ENCODE results near the gene POU2AF2. TPM values are rescaled to one million over a fixed set of nuclear protein-coding genes. Genes with fewer than 3 reads are reported as not detected.

Gene POU2AF2
- total RNA-seq, 6 donors from 2014 or later = 0.24 TPM; not detected in 5

DNA sequence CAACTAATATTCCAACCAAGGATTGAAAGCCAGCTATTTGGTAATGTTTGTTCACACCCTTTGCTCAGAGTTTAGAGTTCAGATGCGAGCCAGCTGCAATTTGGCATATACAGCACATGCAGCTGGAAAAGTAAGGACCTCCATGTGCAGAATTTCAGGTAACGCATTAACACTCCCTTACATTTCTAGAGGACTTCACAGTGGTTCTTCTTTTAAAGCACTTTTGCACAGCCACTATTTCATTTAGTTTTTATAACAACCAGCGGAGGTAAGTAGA, 56.3 kb downstream of the POU2AF2 start:
- DNase-seq = no peak
- ATAC-seq (ENCODE audit: low FRiP score in 2 of 2) = no peak
- H3K27me3 ChIP-seq = peaks cover 0 to 14% (median 0%) of the 10 kb centered on the region in 4 donors
- no peak overlapping the region for H3K4me3 ChIP-seq
- peak overlapping the region in 2 of 4 donors; percentile 65 to 93 for H3K27ac ChIP-seq
- H3K9me3 ChIP-seq = no peaks in the 10 kb centered on the region
- 67 to 77% methylated on average over 3 of the region's 3 CpGs for WGBS, 2 donors
- H3K36me3 ChIP-seq = no peaks in the 10 kb centered on the region
- H3K4me1 ChIP-seq = peaks cover 3 to 39% (median 29%) of the 10 kb centered on the region in 4 donors
- TF ChIP-seq POLR2AphosphoS5 (IDR thresholded peaks at IDR 0.05) (no peak), EP300 (IDR thresholded peaks at IDR 0.05) (no peak), POLR2A (IDR thresholded peaks at IDR 0.05) (no peak)
- TF ChIP-seq, protein P1, sequence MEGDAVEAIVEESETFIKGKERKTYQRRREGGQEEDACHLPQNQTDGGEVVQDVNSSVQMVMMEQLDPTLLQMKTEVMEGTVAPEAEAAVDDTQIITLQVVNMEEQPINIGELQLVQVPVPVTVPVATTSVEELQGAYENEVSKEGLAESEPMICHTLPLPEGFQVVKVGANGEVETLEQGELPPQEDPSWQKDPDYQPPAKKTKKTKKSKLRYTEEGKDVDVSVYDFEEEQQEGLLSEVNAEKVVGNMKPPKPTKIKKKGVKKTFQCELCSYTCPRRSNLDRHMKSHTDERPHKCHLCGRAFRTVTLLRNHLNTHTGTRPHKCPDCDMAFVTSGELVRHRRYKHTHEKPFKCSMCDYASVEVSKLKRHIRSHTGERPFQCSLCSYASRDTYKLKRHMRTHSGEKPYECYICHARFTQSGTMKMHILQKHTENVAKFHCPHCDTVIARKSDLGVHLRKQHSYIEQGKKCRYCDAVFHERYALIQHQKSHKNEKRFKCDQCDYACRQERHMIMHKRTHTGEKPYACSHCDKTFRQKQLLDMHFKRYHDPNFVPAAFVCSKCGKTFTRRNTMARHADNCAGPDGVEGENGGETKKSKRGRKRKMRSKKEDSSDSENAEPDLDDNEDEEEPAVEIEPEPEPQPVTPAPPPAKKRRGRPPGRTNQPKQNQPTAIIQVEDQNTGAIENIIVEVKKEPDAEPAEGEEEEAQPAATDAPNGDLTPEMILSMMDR (IDR thresholded peaks at IDR 0.05) = no peak

DNA sequence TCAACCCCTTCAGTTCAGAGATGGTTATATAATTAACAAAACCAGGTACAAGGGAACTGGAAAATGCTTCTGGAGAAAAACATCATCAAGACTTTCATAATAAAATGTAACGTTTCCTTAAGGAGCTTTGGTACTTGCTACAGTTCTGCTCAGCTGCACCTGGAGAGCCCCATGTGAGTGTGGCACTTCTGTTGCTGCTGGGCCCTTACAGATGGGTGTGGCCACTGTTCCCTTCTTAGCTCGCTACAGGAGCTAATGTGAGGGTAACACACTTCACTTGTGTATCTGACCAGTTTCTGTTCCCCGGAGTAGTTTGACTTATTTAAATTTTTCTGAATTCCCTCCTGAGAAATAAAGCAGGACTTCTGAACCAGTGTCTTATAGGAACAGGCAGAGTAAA, 56.8 kb downstream of the POU2AF2 start:
- peaks cover 0 to 14% (median 0%) of the 10 kb centered on the region in 4 donors for H3K27me3 ChIP-seq
- H3K4me1 ChIP-seq = peaks cover 3 to 39% (median 29%) of the 10 kb centered on the region in 4 donors
- H3K4me3 ChIP-seq = peak overlapping the region in 1 of 4 donors; percentile 7
- TF ChIP-seq, protein P1 (IDR thresholded peaks at IDR 0.05) = no peak
- TF ChIP-seq EP300 (IDR thresholded peaks at IDR 0.05) = peak in 1 of 4 donors; percentile 40
- peak in 2 of 4 donors; percentile 32 to 40 for TF ChIP-seq POLR2A (IDR thresholded peaks at IDR 0.05)
- TF ChIP-seq POLR2AphosphoS5 (IDR thresholded peaks at IDR 0.05) = peak in 1 of 2 donors; percentile 46
- no peaks in the 10 kb centered on the region for H3K36me3 ChIP-seq
- peak in 1 of 2 donors; percentile 92 for DNase-seq
- WGBS, 2 donors = 50 to 60% methylated on average over 3 of the region's 3 CpGs
- H3K27ac ChIP-seq = peak overlapping the region; percentile 46 to 93 (median 64)
- peak in 1 of 2 donors; percentile 82 for ATAC-seq (ENCODE audit: low FRiP score in 2 of 2)
- H3K9me3 ChIP-seq = no peaks in the 10 kb centered on the region

DNA sequence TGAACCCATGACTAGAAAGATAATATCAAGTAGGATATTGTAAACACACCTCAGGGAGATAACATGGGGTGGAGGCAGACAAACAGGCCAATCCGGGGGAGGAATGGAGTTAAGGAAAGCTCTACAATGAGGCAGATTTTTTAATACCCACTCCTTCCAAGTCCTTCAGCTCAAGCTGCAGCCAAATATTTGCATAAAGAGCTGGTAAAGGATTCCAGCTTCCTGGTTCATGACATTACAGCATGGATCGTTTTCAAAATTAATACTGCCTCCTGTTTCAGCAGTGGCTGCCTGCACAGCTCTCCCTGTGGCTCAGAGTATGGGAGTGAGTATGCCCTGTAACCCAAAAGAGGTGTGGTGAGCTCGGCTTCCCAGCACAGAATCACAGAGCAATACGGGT, 57.9 kb downstream of the POU2AF2 start:
- Histone ChIP-seq H3K9me3 (no peaks in the 10 kb centered on the region), H3K36me3 (no peaks in the 10 kb centered on the region), H3K27me3 (peaks cover 0 to 13% (median 0%) of the 10 kb centered on the region in 4 donors), H3K4me3 (peak overlapping the region in 2 of 4 donors; percentile 17), H3K4me1 (peaks cover 3 to 34% (median 27%) of the 10 kb centered on the region in 4 donors), H3K27ac (peak overlapping the region; percentile 46 to 93 (median 64))
- TF ChIP-seq POLR2AphosphoS5 (IDR thresholded peaks at IDR 0.05) (peak in 1 of 2 donors; percentile 46), POLR2A (IDR thresholded peaks at IDR 0.05) (peak in 1 of 4 donors; percentile 67), EP300 (IDR thresholded peaks at IDR 0.05) (peak in 1 of 4 donors; percentile 57)
- TF ChIP-seq, protein P1 (IDR thresholded peaks at IDR 0.05) = no peak
- 45 to 46% methylated on average over 4 of the region's 4 CpGs for WGBS, 2 donors
- DNase-seq (peak in 1 of 2 donors; percentile 72), ATAC-seq (ENCODE audit: low FRiP score in 2 of 2) (peak; percentile 38 to 90)

DNA sequence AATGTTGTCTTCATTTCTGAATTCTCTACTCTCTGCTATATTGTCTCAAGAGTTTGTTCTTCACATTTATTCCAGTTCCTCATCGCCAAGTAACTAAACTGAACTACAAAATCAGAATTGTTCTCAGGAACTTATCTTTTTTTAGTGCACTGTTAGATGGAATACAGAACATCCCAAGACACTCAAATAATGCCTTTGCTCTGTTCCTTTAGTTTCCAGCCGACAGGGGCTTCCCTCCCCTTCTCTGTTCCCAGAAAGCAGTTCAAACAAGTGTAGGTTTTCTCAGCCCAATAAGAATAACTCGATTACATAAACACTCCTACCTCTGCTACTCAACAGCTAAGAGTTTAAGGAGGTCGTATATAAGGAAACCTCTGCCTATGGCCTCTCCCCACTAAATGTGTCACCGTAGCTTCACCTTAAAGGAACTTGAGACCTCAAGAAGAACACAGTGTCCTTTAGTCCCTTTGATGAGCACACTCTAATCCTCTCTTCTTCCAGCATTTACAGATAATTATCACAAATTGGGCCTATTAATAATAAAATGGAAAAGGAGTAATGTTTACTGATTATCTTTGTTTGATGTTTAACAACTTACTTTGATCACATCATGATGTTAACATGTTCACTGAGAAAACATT, 59.8 kb downstream of the POU2AF2 start:
- DNase-seq (no peak), ATAC-seq (ENCODE audit: low FRiP score in 2 of 2) (no peak)
- 65 to 70% methylated on average over 5 of the region's 5 CpGs for WGBS, 2 donors
- H3K36me3 ChIP-seq = no peaks in the 10 kb centered on the region
- peak overlapping the region in 1 of 4 donors; percentile 29 for H3K27ac ChIP-seq
- H3K27me3 ChIP-seq = no peaks in the 10 kb centered on the region
- no peaks in the 10 kb centered on the region for H3K9me3 ChIP-seq
- TF ChIP-seq POLR2AphosphoS5 (IDR thresholded peaks at IDR 0.05) (no peak), POLR2A (IDR thresholded peaks at IDR 0.05) (peak in 1 of 4 donors; percentile 3)
- peak overlapping the region in 1 of 4 donors; percentile 17 for H3K4me3 ChIP-seq
- H3K4me1 ChIP-seq = peaks cover 0 to 17% (median 15%) of the 10 kb centered on the region in 4 donors

DNA sequence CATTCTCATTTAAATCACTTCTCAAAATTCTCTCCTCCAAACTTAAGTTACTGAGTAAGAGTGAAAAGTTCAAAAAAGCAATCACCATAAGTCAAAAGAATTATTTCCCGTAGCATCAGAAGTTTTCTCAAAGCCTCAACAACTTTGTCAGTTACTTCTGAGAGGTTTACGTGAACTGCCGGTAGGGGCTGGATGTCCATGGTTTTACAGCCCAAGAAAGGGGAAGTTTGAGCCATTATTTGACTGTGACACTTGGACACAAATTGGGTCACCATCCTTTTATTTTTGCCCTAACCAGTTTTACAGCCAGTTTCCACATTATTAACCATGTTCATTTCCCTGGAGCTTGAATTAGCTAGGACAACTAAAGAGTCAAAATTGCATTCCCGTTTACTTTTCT, 60.4 kb downstream of the POU2AF2 start:
- Histone ChIP-seq H3K27ac (no peak overlapping the region), H3K36me3 (no peaks in the 10 kb centered on the region), H3K9me3 (no peaks in the 10 kb centered on the region), H3K4me1 (peaks cover 0 to 11% (median 10%) of the 10 kb centered on the region in 4 donors), H3K27me3 (no peaks in the 10 kb centered on the region), H3K4me3 (no peak overlapping the region)
- 76 to 84% methylated on average over 4 of the region's 4 CpGs for WGBS, 2 donors
- no peak for DNase-seq
- TF ChIP-seq POLR2AphosphoS5 (IDR thresholded peaks at IDR 0.05) = no peak
- TF ChIP-seq POLR2A (IDR thresholded peaks at IDR 0.05) = no peak
- TF ChIP-seq, protein P1 (IDR thresholded peaks at IDR 0.05) = no peak
- no peak for TF ChIP-seq EP300 (IDR thresholded peaks at IDR 0.05)
- ATAC-seq (ENCODE audit: low FRiP score in 2 of 2) = no peak
